HG03442 (cell line): Measurements from ENCODE around the gene INTS6.

Experiments
- ATAC-seq: cut with Tn5 transposase; IDR thresholded peaks from one replicate; pipeline ENCODE4 v1.9.1; 2021; ENCODE audit warnings: mild to moderate bottlenecking, moderate library complexity; ENCODE audit not compliant: unreplicated experiment

The INTS6 gene

GRCh38 chr13:51457086-51457815 is 4.4 kb upstream of the INTS6 start:
- ATAC-seq, result no peak

GRCh38 chr13:51456510-51456909 is 3.7 kb upstream of the INTS6 start:
- ATAC-seq, result no peak

- no peak for ATAC-seq
Measured at GRCh38 chr13:51455532-51455931, 2.7 kb upstream of the INTS6 start.

- ATAC-seq, result no peak
Measured at GRCh38 chr13:51453959-51454703, 1.3 kb upstream of the INTS6 start.

- peak; percentile 39 for ATAC-seq
Measured at GRCh38 chr13:51453207-51453958, 547 bp upstream of the INTS6 start.

- ATAC-seq, result peak; percentile 24
Measured at GRCh38 chr13:51451467-51452360, 1.1 kb downstream of the INTS6 start.

GRCh38 chr13:51451134-51451466 is 1.7 kb downstream of the INTS6 start:
- ATAC-seq, result no peak

- ATAC-seq, result no peak
Measured at GRCh38 chr13:51449018-51449417, 3.8 kb downstream of the INTS6 start.

GRCh38 chr13:51444922-51445321 is 7.9 kb downstream of the INTS6 start:
- ATAC-seq, result no peak

- ATAC-seq, result no peak
Measured at GRCh38 chr13:51440381-51440780, 12.5 kb downstream of the INTS6 start.

GRCh38 chr13:51437550-51438127 is 15.2 kb downstream of the INTS6 start:
- ATAC-seq, result no peak

GRCh38 chr13:51435002-51435578 is 17.7 kb downstream of the INTS6 start:
- ATAC-seq, result no peak

- ATAC-seq, result no peak
Measured at GRCh38 chr13:51432576-51432975, 20.3 kb downstream of the INTS6 start.

GRCh38 chr13:51426982-51427381 is 25.9 kb downstream of the INTS6 start:
- ATAC-seq, result no peak

GRCh38 chr13:51425410-51426042 is 27.3 kb downstream of the INTS6 start:
- ATAC-seq, result no peak

GRCh38 chr13:51423766-51424165 is 29.1 kb downstream of the INTS6 start:
- ATAC-seq, result no peak

GRCh38 chr13:51422484-51422883 is 30.4 kb downstream of the INTS6 start:
- no peak for ATAC-seq

GRCh38 chr13:51420681-51421490 is 31.9 kb downstream of the INTS6 start:
- ATAC-seq, result no peak
